Fibroblast of skin of scalp (primary cell): ENCODE measurements around the gene NCLN.
A peak's percentile ranks its signal among the peaks of the same experiment; 100 is the strongest.
"Not testable (repeated sequence)": the region's sequence is repeated elsewhere in the genome, so short reads cannot be mapped to it uniquely, and the experiment has no call there.

Experiments
- DNase-seq: peaks from one replicate; pipeline ENCODE4 v3.0.0-alpha.2; 2013

The NCLN gene

GRCh38 chr19:3154957-3155736 lies 30.6 kb upstream of the NCLN start:
- DNase-seq = peak; percentile 97

GRCh38 chr19:3157096-3157845 lies 28.5 kb upstream of the NCLN start:
- DNase-seq = no peak

- DNase-seq = no peak
Observed at GRCh38 chr19:3159565-3159964, 26.2 kb upstream of the NCLN start.

GRCh38 chr19:3160219-3160618 lies 25.5 kb upstream of the NCLN start:
- DNase-seq = no peak

GRCh38 chr19:3161453-3161852 lies 24.3 kb upstream of the NCLN start:
- no peak for DNase-seq

GRCh38 chr19:3162418-3163229 lies 23.1 kb upstream of the NCLN start:
- DNase-seq = peak; percentile 12

- peak; percentile 53 for DNase-seq
Observed at GRCh38 chr19:3163230-3163886, 22.4 kb upstream of the NCLN start.

- DNase-seq = no peak
Observed at GRCh38 chr19:3163943-3164342, 21.8 kb upstream of the NCLN start.

- no peak for DNase-seq
Observed at GRCh38 chr19:3167533-3168272, 18.0 kb upstream of the NCLN start.

- no peak for DNase-seq
Observed at GRCh38 chr19:3171894-3172672, 13.6 kb upstream of the NCLN start.

- not testable (repeated sequence) for DNase-seq
Observed at GRCh38 chr19:3172673-3173000, 13.1 kb upstream of the NCLN start.

GRCh38 chr19:3175781-3176714 lies 9.7 kb upstream of the NCLN start:
- DNase-seq = peak; percentile 60

- DNase-seq = peak; percentile 22
Observed at GRCh38 chr19:3176715-3177501, 8.8 kb upstream of the NCLN start.

GRCh38 chr19:3178377-3178972 lies 7.3 kb upstream of the NCLN start, which contains the start of gene S1PR4:
Gene S1PR4 (plus strand): TSS chr19:3178769. CDS start chr19:3178793, 24 bp downstream.
- no peak for DNase-seq

GRCh38 chr19:3178973-3179738 lies 6.6 kb upstream of the NCLN start:
- DNase-seq = no peak

- no peak for DNase-seq
Observed at GRCh38 chr19:3179739-3180293, 5.9 kb upstream of the NCLN start.
